A673 (cell line): ENCODE results near the gene FAXDC2.

Experiments used
- CTCF ChIP-seq: fragments of 300-800, 200-600 bp; sonication (generic); conservative IDR thresholded peaks from 2 replicates; pipeline ENCODE4 v1.5.1; 2017; ENCODE audit warnings: low read depth, mild to moderate bottlenecking, antibody characterized with exemption, low read length, moderate library complexity, mixed read lengths
- EZH2 ChIP-seq: fragments of 200-600 bp; sonication (generic); IDR thresholded peaks from 2 replicates; pipeline ENCODE4 v1.6.1; 2017; ENCODE audit warnings: borderline replicate concordance, low read depth, mild to moderate bottlenecking, mixed read lengths, antibody characterized with exemption, low read length; ENCODE audit not compliant: poor library complexity, severe bottlenecking

GRCh38 chr5:154857530-154858296 is 7.3 kb upstream of the FAXDC2 start:
- TF ChIP-seq CTCF (no peak), EZH2 (no peak)
